Measurements from ENCODE around the gene CATSPERD. TPM values are rescaled to one million over a fixed set of nuclear protein-coding genes. Genes with fewer than 3 reads are reported as not detected.

Gene CATSPERD
- total and polyA plus RNA-seq, 9 of the 15 experiments (the other 6 are each of a cell fraction or from before 2014, with no cell fraction given) = not detected

DNA sequence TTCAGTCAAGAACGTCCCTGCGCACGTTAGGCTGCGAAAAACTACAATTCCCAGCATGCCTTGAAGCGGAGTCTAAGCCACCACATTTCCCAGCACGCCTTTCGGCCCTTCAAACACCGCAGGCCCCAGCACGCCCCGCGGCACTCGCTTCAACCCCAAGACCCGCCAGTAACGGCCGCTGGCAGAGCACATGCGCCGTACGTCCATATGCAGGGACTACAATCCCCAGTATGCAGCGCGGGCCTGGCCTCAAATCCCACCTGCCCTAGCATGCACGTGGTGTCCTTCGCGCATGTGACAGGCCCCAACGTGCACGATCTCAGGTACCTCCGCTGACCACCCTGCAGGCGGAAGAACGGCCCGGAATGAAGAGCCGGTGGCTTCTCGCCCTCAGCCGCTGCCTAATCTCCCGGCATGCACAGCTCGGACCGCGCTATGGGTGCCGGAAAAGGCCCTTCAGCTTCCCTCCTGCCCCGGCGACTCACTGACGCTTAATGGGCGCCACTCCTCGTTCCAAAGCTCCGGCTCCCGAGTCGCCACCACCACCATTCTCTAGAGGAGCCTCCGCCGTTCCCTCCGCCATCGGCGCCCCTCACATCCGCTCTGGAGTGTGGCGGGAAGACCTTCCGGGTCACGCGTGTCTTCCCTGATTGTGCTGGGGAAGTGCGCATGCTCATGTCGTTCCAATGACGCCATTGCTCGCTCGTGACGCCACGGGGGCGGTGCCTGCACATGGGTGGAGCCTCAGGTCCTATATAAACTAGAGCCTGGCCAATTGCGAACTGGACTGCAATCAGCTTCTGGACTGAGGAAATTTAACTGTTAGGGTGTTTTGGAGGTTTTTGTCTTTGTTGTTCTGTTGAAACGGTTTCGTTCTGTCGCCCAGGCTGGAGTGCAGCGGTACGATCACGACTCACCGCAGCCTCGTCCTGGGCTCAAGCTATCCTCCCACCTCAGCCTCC is 70.4 kb downstream of the CATSPERD start, which contains the start of gene DUS3L (continued):
- TF ChIP-seq, protein P1, sequence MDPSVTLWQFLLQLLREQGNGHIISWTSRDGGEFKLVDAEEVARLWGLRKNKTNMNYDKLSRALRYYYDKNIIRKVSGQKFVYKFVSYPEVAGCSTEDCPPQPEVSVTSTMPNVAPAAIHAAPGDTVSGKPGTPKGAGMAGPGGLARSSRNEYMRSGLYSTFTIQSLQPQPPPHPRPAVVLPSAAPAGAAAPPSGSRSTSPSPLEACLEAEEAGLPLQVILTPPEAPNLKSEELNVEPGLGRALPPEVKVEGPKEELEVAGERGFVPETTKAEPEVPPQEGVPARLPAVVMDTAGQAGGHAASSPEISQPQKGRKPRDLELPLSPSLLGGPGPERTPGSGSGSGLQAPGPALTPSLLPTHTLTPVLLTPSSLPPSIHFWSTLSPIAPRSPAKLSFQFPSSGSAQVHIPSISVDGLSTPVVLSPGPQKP (CRISPR knock-in tag; IDR thresholded peaks at IDR 0.05) = no peak
- TF ChIP-seq GABPB1 (CRISPR knock-in tag; IDR thresholded peaks at IDR 0.05) (peak; percentile 99), TRIM24 (IDR thresholded peaks at IDR 0.05) (peak in 1 of 2 experiments; percentile 37; a peak in 1 of 4 replicates), ZNF324 (CRISPR knock-in tag; IDR thresholded peaks at IDR 0.05) (0 out of 2 replicates have a peak, but pooled peaks have one; percentile 33), SETDB1 (IDR thresholded peaks at IDR 0.05; ENCODE audit: low read length) (no peak), NFE2 (IDR thresholded peaks at IDR 0.05; ENCODE audit: low read depth) (no peak), CBFA2T3 (IDR thresholded peaks at IDR 0.05) (no peak), ZNF583 (CRISPR knock-in tag; IDR thresholded peaks at IDR 0.05) (peak; percentile 74; the same call in 1 of the 2 replicates), U2AF2 (optimal IDR thresholded peaks at IDR 0.05; ENCODE audit: low read depth, low read length) (no peak), ARHGAP35 (IDR thresholded peaks at IDR 0.05; ENCODE audit: partially characterized antibody) (no peak), KLF6 (CRISPR knock-in tag; IDR thresholded peaks at IDR 0.05; ENCODE audit: borderline replicate concordance) (0 out of 2 replicates have a peak, but pooled peaks have one; percentile 51), NR2C2 (CRISPR knock-in tag; IDR thresholded peaks at IDR 0.05) (peak; percentile 99), NR2C2 (tag; IDR thresholded peaks at IDR 0.05) (peak; percentile 100), ZNF124 (CRISPR knock-in tag; IDR thresholded peaks at IDR 0.05) (no peak), HCFC1 (IDR thresholded peaks at IDR 0.05; ENCODE audit: low read depth, low read length) (peak; percentile 96)
- TF ChIP-seq, protein P2, sequence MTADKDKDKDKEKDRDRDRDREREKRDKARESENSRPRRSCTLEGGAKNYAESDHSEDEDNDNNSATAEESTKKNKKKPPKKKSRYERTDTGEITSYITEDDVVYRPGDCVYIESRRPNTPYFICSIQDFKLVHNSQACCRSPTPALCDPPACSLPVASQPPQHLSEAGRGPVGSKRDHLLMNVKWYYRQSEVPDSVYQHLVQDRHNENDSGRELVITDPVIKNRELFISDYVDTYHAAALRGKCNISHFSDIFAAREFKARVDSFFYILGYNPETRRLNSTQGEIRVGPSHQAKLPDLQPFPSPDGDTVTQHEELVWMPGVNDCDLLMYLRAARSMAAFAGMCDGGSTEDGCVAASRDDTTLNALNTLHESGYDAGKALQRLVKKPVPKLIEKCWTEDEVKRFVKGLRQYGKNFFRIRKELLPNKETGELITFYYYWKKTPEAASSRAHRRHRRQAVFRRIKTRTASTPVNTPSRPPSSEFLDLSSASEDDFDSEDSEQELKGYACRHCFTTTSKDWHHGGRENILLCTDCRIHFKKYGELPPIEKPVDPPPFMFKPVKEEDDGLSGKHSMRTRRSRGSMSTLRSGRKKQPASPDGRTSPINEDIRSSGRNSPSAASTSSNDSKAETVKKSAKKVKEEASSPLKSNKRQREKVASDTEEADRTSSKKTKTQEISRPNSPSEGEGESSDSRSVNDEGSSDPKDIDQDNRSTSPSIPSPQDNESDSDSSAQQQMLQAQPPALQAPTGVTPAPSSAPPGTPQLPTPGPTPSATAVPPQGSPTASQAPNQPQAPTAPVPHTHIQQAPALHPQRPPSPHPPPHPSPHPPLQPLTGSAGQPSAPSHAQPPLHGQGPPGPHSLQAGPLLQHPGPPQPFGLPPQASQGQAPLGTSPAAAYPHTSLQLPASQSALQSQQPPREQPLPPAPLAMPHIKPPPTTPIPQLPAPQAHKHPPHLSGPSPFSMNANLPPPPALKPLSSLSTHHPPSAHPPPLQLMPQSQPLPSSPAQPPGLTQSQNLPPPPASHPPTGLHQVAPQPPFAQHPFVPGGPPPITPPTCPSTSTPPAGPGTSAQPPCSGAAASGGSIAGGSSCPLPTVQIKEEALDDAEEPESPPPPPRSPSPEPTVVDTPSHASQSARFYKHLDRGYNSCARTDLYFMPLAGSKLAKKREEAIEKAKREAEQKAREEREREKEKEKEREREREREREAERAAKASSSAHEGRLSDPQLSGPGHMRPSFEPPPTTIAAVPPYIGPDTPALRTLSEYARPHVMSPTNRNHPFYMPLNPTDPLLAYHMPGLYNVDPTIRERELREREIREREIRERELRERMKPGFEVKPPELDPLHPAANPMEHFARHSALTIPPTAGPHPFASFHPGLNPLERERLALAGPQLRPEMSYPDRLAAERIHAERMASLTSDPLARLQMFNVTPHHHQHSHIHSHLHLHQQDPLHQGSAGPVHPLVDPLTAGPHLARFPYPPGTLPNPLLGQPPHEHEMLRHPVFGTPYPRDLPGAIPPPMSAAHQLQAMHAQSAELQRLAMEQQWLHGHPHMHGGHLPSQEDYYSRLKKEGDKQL (CRISPR knock-in tag; IDR thresholded peaks at IDR 0.05; ENCODE audit: borderline replicate concordance) = no peak
- TF ChIP-seq, protein P3, sequence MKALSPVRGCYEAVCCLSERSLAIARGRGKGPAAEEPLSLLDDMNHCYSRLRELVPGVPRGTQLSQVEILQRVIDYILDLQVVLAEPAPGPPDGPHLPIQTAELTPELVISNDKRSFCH (CRISPR knock-in tag; IDR thresholded peaks at IDR 0.05) = no peak
- TF ChIP-seq, protein P3 (tag; IDR thresholded peaks at IDR 0.05) = peak; percentile 82; the same call in 1 of the 2 replicates
- TF ChIP-seq, protein P4, sequence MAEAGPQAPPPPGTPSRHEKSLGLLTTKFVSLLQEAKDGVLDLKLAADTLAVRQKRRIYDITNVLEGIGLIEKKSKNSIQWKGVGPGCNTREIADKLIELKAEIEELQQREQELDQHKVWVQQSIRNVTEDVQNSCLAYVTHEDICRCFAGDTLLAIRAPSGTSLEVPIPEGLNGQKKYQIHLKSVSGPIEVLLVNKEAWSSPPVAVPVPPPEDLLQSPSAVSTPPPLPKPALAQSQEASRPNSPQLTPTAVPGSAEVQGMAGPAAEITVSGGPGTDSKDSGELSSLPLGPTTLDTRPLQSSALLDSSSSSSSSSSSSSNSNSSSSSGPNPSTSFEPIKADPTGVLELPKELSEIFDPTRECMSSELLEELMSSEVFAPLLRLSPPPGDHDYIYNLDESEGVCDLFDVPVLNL (CRISPR knock-in tag; IDR thresholded peaks at IDR 0.05; ENCODE audit: low read depth) = peak; percentile 69; the same call in 1 of the 2 replicates

Data from K562 (cell line).